NCI-H345 (cell line): ENCODE measurements around the gene SCFD2.
"Not testable (repeated sequence)": the region's sequence is repeated elsewhere in the genome, so short reads cannot be mapped to it uniquely, and the experiment has no call there.

ENCODE experiments used
- DNase-seq: peaks from one replicate; lab custom pipeline; 2025; lab: John Stamatoyannopoulos, UW

The SCFD2 gene

DNA sequence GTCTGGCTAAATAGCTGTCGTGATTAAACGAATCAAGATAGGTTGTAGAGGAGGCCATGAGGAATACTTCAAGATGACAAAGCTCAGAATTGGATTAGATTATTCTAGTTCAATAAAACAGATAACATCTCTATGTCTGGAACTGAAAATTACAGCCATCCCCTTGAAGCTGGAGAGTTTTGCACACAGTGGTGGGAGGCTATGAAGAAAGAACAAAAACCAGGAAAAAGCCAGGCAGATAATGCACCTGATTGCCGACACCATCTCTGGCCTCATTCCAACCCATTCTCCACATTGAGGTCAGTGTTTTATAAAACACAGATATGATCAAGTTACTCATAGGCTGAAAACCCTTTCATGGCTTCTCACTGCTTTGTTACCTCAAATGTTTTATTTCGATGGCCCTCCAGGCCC lies 315.5 kb downstream of the SCFD2 start:
- DNase-seq: no peak

DNA sequence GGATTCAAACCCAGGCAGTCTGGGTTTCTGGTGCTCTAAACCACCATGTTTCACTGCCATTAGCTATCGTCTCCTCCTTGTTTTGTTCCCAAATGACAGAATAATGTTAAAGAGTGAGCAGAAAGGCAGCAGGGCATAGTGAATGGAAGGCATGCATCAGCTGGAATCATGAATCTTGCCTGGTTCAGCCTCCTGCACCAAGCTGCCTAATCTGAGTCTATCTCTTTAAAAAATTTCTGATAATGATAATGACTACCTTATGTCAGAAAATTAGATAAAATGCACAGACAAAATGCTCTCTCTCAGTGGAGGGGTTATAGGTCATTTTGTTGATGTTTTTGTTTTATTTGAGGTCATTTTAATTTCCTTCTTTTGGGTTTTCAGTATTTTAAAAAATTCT lies 316.3 kb downstream of the SCFD2 start:
- no peak for DNase-seq

DNA sequence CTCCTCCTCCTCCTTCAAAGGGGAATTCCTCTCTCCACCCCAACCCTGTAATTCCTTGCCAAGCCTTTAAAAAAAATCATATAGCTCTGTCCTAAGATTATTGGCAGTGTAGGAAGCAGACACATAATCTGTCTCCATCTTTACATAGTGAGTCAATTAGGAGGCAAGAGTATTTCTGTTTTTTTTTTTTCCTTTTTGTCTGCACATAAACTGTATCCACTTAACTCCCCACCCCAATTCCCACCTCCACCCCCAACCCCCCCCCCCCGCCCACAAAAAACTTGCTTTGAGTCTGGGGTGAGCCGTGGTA lies 321.3 kb downstream of the SCFD2 start:
- DNase-seq: no peak

DNA sequence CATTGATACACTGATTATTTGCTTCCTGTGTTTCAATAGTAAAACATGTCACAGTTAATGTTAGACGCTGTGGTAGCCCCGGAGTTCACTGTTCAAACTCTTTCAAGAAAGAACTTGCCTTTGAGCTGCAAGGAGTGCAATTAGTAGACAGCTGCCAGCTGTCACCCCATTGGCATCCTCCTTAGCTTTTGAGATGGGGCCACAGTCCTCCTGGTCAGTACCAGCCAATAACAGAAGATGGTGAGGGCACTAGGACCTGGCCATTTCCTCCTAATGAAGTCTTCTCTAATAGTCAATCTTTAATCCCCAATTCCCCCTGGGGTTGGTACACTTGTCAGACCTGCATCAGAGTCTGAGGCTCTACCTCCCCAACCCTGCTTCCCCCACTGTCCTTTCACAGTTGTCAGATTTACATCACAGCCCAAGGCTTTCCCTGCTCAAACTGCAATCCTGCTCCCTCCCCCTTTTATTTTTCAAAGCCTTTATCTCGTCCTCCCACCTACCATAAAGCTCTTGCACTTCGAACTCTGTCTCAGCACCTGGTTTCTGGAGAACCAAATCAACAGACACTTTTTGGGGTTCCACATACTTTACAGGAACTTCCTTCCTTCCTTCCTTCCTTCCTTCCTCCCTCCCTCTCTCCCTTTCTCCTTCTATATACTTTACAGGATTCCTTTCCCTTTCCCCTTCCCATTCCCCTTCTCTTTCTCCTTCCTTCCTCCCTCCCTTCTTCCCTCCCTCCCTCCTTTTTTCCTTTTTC lies 321.8 kb downstream of the SCFD2 start:
- no peak for DNase-seq

GRCh38 chr4:53043055-53043454 lies 322.8 kb downstream of the SCFD2 start:
- no peak for DNase-seq

GRCh38 chr4:53040851-53041250 lies 325.0 kb downstream of the SCFD2 start:
- DNase-seq: no peak

- DNase-seq: no peak
These were observed 325.4 kb downstream of the SCFD2 start for GRCh38 chr4:53040459-53040815.

GRCh38 chr4:53039741-53040458 lies 326.0 kb downstream of the SCFD2 start:
- DNase-seq: no peak

- no peak for DNase-seq
These were observed 328.0 kb downstream of the SCFD2 start for GRCh38 chr4:53037892-53038291.

- DNase-seq: not testable (repeated sequence)
These were observed 333.0 kb downstream of the SCFD2 start for GRCh38 chr4:53032908-53033307.

DNA sequence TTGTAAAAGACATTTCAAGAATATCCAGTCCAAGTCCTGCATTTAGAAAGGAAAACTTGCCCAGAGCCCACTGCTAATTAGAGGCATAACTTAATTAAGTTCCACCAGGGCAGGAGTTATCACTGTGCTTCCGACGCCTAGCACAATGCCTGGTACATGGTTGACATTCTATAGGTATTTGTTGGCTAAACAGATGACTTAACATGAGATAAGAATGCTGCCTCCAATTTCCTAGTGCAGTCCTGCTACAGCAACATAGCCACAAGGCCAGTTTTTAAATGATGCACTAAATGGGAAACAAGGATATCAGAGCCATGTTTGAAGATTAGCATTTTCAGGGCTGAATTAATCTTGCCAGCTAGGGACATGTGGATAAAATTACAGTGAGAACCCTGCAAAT lies 339.6 kb downstream of the SCFD2 start:
- DNase-seq: no peak

- DNase-seq: no peak
These were observed 342.1 kb downstream of the SCFD2 start for GRCh38 chr4:53023677-53024299.

GRCh38 chr4:53022513-53023100 lies 343.3 kb downstream of the SCFD2 start:
- DNase-seq: no peak

GRCh38 chr4:53021754-53022512 lies 343.9 kb downstream of the SCFD2 start:
- no peak for DNase-seq

GRCh38 chr4:53019485-53020382 lies 346.1 kb downstream of the SCFD2 start:
- DNase-seq: no peak

DNA sequence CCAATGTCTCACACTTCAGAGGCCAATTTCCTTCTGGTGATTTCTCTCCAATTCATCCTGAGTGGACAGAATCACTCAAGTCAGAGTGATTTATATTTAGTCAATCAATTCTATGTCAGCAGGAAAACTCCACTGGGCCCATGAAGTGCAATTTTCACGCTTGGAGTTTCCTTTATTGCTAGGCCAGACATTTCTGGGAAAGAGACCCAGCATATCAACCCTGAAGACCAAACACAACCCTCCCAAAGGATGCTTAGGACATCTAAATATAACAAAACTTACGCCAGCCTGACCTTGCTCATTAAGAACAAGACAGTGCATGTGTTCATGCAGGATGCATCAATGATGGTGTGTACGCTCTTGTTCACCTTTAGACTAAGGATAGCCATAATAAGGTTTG lies 347.4 kb downstream of the SCFD2 start:
- no peak for DNase-seq

DNA sequence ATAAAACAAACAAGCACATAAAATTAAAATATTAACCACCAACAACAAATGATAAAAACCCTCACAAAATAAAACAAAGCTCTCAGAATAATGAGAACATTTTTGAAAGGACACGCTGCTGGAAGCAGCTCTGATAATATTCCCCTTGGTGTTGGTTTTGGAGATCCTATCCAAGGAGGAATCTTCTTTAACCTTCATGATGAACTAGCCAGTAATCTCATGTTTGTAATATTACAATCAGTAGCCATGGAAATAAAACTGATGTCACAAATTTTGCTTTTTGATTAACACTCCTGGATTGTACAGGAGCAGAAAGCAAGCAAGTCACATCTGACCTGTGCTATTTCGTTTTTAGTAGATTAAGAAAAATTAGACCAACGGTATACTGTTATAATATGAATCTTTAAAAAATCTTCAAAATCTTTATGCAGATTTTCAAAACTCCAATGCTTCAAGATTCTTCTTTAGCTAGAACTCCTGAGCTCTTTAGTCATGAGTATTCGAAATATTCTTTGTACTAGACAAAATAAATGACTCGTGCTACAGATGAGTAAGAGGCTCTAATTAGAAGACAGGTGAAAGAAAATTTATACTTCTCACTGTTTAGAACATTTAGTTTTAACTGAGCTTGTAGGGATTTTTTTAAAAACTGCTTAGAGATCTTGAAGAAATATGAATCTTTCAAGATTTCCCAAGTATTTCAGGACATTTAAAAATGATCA lies 349.6 kb downstream of the SCFD2 start:
- no peak for DNase-seq

GRCh38 chr4:53015681-53016080 lies 350.2 kb downstream of the SCFD2 start:
- no peak for DNase-seq

DNA sequence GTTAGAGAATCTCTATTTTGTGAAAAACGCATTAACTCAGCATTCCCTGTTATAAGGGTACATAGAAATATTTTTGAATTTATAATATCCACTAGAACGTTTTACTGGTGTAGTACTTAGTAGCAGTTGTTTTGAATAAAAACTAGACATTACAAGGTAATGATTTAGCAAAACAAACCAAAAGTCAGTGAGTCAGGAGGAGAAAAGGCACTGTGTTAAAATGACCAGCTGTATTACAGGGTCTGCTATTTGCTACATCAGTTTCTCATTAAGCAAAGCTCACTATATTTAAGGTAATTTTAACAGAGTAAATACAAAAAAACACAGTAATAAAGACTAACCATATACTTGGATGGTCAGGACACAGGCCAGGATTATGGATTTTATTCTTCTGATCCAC lies 351.0 kb downstream of the SCFD2 start:
- DNase-seq: no peak
